ENCODE results near the gene HRH4.

Gene HRH4

DNA sequence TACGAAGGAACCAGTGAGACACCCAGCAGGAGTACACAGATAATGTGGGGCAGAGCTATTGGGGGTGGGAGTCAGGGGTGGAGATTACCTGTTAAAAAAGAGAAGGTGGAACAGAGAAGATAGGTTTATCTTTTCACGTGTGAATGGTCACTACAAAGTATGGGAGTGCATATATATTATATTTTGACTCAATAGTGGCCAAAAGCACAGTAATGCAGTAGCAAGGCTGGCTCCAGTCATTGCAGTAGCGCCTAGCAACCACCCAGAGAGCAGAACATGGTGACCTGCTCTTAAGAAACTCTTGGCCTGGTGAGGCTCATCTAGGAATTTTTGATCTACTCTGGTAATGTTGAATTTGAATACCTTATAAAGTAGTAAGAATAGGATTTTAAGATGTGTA lies 33.0 kb upstream of the HRH4 start (continued):
- TF ChIP-seq, protein P1, sequence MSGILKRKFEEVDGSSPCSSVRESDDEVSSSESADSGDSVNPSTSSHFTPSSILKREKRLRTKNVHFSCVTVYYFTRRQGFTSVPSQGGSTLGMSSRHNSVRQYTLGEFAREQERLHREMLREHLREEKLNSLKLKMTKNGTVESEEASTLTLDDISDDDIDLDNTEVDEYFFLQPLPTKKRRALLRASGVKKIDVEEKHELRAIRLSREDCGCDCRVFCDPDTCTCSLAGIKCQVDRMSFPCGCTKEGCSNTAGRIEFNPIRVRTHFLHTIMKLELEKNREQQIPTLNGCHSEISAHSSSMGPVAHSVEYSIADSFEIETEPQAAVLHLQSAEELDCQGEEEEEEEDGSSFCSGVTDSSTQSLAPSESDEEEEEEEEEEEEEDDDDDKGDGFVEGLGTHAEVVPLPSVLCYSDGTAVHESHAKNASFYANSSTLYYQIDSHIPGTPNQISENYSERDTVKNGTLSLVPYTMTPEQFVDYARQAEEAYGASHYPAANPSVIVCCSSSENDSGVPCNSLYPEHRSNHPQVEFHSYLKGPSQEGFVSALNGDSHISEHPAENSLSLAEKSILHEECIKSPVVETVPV (CRISPR knock-in tag; IDR thresholded peaks at IDR 0.05) = no peak
- TF ChIP-seq SNAI2 (CRISPR knock-in tag; IDR thresholded peaks at IDR 0.05) = no peak
- no peak for TF ChIP-seq ESRRG (CRISPR knock-in tag; IDR thresholded peaks at IDR 0.05)
- no peak for TF ChIP-seq ZC3H10 (CRISPR knock-in tag; IDR thresholded peaks at IDR 0.05)

GRCh38 chr18:24428709-24429108 lies 31.7 kb upstream of the HRH4 start:
- TF ChIP-seq SNAI2 (CRISPR knock-in tag; IDR thresholded peaks at IDR 0.05) = no peak
- ATAC-seq = no peak

GRCh38 chr18:24429188-24429587 lies 31.2 kb upstream of the HRH4 start:
- ATAC-seq = no peak
- TF ChIP-seq ZNF8 (CRISPR knock-in tag; IDR thresholded peaks at IDR 0.05) (no peak), ZNF70 (CRISPR knock-in tag; IDR thresholded peaks at IDR 0.05) (no peak), TOX (CRISPR knock-in tag; IDR thresholded peaks at IDR 0.05; ENCODE audit: borderline replicate concordance) (no peak), ARNTL (CRISPR knock-in tag; IDR thresholded peaks at IDR 0.05; ENCODE audit: borderline replicate concordance, low read depth) (no peak), OSR1 (CRISPR knock-in tag; IDR thresholded peaks at IDR 0.05) (no peak), ZC3H10 (CRISPR knock-in tag; IDR thresholded peaks at IDR 0.05) (no peak), SNAI2 (CRISPR knock-in tag; IDR thresholded peaks at IDR 0.05) (no peak), GLIS3 (CRISPR knock-in tag; IDR thresholded peaks at IDR 0.05) (no peak), ZFP30 (CRISPR knock-in tag; IDR thresholded peaks at IDR 0.05) (no peak)
- TF ChIP-seq, protein P1 (CRISPR knock-in tag; IDR thresholded peaks at IDR 0.05) = no peak
- TF ChIP-seq, protein P2, sequence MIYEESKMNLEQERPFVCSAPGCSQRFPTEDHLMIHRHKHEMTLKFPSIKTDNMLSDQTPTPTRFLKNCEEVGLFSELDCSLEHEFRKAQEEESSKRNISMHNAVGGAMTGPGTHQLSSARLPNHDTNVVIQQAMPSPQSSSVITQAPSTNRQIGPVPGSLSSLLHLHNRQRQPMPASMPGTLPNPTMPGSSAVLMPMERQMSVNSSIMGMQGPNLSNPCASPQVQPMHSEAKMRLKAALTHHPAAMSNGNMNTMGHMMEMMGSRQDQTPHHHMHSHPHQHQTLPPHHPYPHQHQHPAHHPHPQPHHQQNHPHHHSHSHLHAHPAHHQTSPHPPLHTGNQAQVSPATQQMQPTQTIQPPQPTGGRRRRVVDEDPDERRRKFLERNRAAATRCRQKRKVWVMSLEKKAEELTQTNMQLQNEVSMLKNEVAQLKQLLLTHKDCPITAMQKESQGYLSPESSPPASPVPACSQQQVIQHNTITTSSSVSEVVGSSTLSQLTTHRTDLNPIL (CRISPR knock-in tag; IDR thresholded peaks at IDR 0.05; ENCODE audit: low read depth) = no peak

DNA sequence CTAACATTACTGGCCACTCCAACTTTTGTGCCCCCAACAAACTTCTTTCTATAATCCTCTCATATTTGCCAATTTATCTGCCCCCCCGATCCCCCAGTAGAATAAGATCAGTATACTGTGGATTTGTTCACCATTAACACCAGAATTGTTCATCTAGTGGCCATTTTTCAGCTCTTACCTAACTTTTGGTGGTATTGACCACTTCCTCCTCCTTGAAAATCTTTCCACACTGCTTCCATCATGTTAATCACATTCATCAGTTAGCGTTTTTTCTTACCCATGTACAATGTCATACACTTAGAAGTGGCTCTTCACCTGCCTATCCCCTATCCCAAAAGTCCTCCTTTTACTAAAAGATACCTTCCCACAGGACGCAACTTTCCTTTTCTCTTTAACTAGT lies 27.8 kb upstream of the HRH4 start:
- TF ChIP-seq OSR1 (CRISPR knock-in tag; IDR thresholded peaks at IDR 0.05) (no peak), ZC3H10 (CRISPR knock-in tag; IDR thresholded peaks at IDR 0.05) (no peak), TOX (CRISPR knock-in tag; IDR thresholded peaks at IDR 0.05; ENCODE audit: borderline replicate concordance) (no peak), ZNF70 (CRISPR knock-in tag; IDR thresholded peaks at IDR 0.05) (no peak), POU6F1 (CRISPR knock-in tag; IDR thresholded peaks at IDR 0.05; ENCODE audit: borderline replicate concordance, low read depth) (no peak), TCF4 (CRISPR knock-in tag; IDR thresholded peaks at IDR 0.05; ENCODE audit: borderline replicate concordance) (no peak), CSDC2 (CRISPR knock-in tag; IDR thresholded peaks at IDR 0.05) (no peak), ZNF8 (CRISPR knock-in tag; IDR thresholded peaks at IDR 0.05) (no peak), PATZ1 (CRISPR knock-in tag; IDR thresholded peaks at IDR 0.05; ENCODE audit: borderline replicate concordance) (no peak), ZFP3 (CRISPR knock-in tag; IDR thresholded peaks at IDR 0.05) (no peak), GLIS3 (CRISPR knock-in tag; IDR thresholded peaks at IDR 0.05) (no peak)
- TF ChIP-seq, protein P3, sequence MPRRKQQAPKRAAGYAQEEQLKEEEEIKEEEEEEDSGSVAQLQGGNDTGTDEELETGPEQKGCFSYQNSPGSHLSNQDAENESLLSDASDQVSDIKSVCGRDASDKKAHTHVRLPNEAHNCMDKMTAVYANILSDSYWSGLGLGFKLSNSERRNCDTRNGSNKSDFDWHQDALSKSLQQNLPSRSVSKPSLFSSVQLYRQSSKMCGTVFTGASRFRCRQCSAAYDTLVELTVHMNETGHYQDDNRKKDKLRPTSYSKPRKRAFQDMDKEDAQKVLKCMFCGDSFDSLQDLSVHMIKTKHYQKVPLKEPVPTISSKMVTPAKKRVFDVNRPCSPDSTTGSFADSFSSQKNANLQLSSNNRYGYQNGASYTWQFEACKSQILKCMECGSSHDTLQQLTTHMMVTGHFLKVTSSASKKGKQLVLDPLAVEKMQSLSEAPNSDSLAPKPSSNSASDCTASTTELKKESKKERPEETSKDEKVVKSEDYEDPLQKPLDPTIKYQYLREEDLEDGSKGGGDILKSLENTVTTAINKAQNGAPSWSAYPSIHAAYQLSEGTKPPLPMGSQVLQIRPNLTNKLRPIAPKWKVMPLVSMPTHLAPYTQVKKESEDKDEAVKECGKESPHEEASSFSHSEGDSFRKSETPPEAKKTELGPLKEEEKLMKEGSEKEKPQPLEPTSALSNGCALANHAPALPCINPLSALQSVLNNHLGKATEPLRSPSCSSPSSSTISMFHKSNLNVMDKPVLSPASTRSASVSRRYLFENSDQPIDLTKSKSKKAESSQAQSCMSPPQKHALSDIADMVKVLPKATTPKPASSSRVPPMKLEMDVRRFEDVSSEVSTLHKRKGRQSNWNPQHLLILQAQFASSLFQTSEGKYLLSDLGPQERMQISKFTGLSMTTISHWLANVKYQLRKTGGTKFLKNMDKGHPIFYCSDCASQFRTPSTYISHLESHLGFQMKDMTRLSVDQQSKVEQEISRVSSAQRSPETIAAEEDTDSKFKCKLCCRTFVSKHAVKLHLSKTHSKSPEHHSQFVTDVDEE (CRISPR knock-in tag; IDR thresholded peaks at IDR 0.05) = no peak
- TF ChIP-seq, protein P1 (CRISPR knock-in tag; IDR thresholded peaks at IDR 0.05) = no peak
- no peak for ATAC-seq

Measured in SK-N-SH treated with all-trans-retinoic acid at 6 μM for 48 hours (cell line).